DND-41 (cell line): ENCODE measurements around the gene RFX6.
A peak's percentile ranks its signal among the peaks of the same experiment; 100 is the strongest.

ENCODE experiments used
- ATAC-seq: fragments of 200-7000 bp; cut with Tn5 transposase; 3 replicates; pipeline ENCODE4 v1.9.1; 2021; ENCODE audit warnings: low read depth; ENCODE audit not compliant: insufficient read depth
- DNase-seq: peaks from one replicate; pipeline ENCODE4 v3.0.0-alpha.2; 2020
- H2AFZ ChIP-seq: 2 replicates; pipeline ENCODE4 v1.6.0; 2012; ENCODE audit warnings: low read depth, low read length
- H3K27ac ChIP-seq: 2 replicates; pipeline ENCODE4 v1.5.1; 2012; ENCODE audit warnings: low read length, inconsistent platforms
- H3K27me3 ChIP-seq: fragments of 200-600 bp; sonication (generic); 2 replicates; pipeline ENCODE4 v1.6.0; 2012; ENCODE audit warnings: low read length, mild to moderate bottlenecking, inconsistent platforms; ENCODE audit not compliant: insufficient read depth, poor library complexity
- H3K36me3 ChIP-seq: 2 replicates; pipeline ENCODE4 v1.5.1; 2012; ENCODE audit warnings: low read length, inconsistent platforms; ENCODE audit not compliant: insufficient read depth
- H3K4me1 ChIP-seq: 2 replicates; pipeline ENCODE4 v1.5.1; 2012; ENCODE audit warnings: mild to moderate bottlenecking, low read length; ENCODE audit not compliant: insufficient read depth
- H3K4me2 ChIP-seq: 2 replicates; pipeline ENCODE4 v1.6.0; 2012; ENCODE audit warnings: mild to moderate bottlenecking, moderate library complexity, low read length, inconsistent platforms; ENCODE audit not compliant: insufficient read depth
- H3K4me3 ChIP-seq, 2 experiments: fragments of 200-600 bp in 1 of 2; shearing (Covaris generic) in 1 of 2; 2 replicates each; pipeline ENCODE4 v1.5.1; 2012 to 2016; ENCODE audit warnings: inconsistent platforms in 2 of 2, low read length in 2 of 2, mild to moderate bottlenecking in 2 of 2, low read depth in 1 of 2, moderate library complexity in 1 of 2
- H3K79me2 ChIP-seq: 2 replicates; pipeline ENCODE4 v1.6.0; 2012; ENCODE audit warnings: low read length, inconsistent platforms; ENCODE audit not compliant: insufficient read depth
- H3K9ac ChIP-seq: 2 replicates; pipeline ENCODE4 v1.6.0; 2012; ENCODE audit warnings: low read depth, mild to moderate bottlenecking, inconsistent platforms, low read length, moderate library complexity
- H3K9me3 ChIP-seq: 2 replicates; pipeline ENCODE4 v1.5.1; 2012; ENCODE audit warnings: low read length, moderate library complexity, mild to moderate bottlenecking, inconsistent platforms; ENCODE audit not compliant: insufficient read depth, severe bottlenecking
- H4K20me1 ChIP-seq: 2 replicates; pipeline ENCODE4 v1.6.0; 2012; ENCODE audit warnings: low read length; ENCODE audit not compliant: insufficient read depth
- EZH2 ChIP-seq: IDR thresholded peaks from 3 replicates; pipeline ENCODE4 v1.6.1; 2012; ENCODE audit warnings: borderline replicate concordance, low read depth, mild to moderate bottlenecking, moderate library complexity, low read length, inconsistent platforms; ENCODE audit not compliant: severe bottlenecking
- TF ChIP-seq, protein P1 (sequence below): IDR thresholded peaks from 2 replicates; pipeline ENCODE4 v1.5.1; 2012; ENCODE audit warnings: borderline replicate concordance, low read length, moderate library complexity, mild to moderate bottlenecking; ENCODE audit not compliant: poor library complexity, severe bottlenecking; ENCODE audit errors: extremely low read depth

The RFX6 gene

DNA sequence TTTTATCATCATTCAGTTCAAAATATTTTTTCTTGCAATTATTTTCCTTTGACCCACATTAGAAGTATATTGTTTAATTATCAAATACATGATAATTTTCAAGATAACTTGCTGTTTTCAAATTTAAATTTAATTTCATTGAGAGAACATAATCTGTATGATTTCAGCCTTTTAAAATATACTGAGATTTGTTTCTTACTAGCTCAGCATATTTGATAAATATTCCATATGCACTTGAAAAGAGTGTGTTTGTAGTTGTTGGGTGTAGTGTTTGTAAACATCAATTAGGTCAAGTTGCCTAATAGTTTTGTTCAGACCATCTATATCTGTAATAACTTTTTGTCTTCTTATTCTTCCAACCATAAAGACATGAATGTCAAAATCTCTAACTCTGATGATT is 19.0 kb upstream of the RFX6 start:
- TF ChIP-seq EZH2, result no peak
- ATAC-seq (no peak), DNase-seq (no peak)
- H3K27me3 ChIP-seq, result no peaks in the 10 kb centered on the region
- no peaks in the 10 kb centered on the region for H4K20me1 ChIP-seq
- no peak overlapping the region for H3K27ac ChIP-seq
- no peaks in the 10 kb centered on the region for H3K79me2 ChIP-seq
- H2AFZ ChIP-seq, result no peak overlapping the region
- H3K4me3 ChIP-seq, result no peak overlapping the region
- H3K36me3 ChIP-seq, result no peaks in the 10 kb centered on the region
- H3K4me1 ChIP-seq, result no peaks in the 10 kb centered on the region
- H3K9ac ChIP-seq, result no peak overlapping the region
- peaks cover 6% of the 10 kb centered on the region for H3K9me3 ChIP-seq
- H3K4me2 ChIP-seq, result no peak overlapping the region

- no peaks in the 10 kb centered on the region for H3K4me1 ChIP-seq
- H4K20me1 ChIP-seq, result no peaks in the 10 kb centered on the region
- no peak overlapping the region for H3K4me3 ChIP-seq
- H3K9ac ChIP-seq, result no peak overlapping the region
- H3K36me3 ChIP-seq, result no peaks in the 10 kb centered on the region
- peaks cover 6% of the 10 kb centered on the region for H3K9me3 ChIP-seq
- no peak overlapping the region for H3K27ac ChIP-seq
- ATAC-seq (no peak), DNase-seq (no peak)
- no peaks in the 10 kb centered on the region for H3K79me2 ChIP-seq
- no peak overlapping the region for H2AFZ ChIP-seq
- H3K4me2 ChIP-seq, result no peak overlapping the region
- TF ChIP-seq, protein P1, sequence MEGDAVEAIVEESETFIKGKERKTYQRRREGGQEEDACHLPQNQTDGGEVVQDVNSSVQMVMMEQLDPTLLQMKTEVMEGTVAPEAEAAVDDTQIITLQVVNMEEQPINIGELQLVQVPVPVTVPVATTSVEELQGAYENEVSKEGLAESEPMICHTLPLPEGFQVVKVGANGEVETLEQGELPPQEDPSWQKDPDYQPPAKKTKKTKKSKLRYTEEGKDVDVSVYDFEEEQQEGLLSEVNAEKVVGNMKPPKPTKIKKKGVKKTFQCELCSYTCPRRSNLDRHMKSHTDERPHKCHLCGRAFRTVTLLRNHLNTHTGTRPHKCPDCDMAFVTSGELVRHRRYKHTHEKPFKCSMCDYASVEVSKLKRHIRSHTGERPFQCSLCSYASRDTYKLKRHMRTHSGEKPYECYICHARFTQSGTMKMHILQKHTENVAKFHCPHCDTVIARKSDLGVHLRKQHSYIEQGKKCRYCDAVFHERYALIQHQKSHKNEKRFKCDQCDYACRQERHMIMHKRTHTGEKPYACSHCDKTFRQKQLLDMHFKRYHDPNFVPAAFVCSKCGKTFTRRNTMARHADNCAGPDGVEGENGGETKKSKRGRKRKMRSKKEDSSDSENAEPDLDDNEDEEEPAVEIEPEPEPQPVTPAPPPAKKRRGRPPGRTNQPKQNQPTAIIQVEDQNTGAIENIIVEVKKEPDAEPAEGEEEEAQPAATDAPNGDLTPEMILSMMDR, result no peak
- no peak for TF ChIP-seq EZH2
- H3K27me3 ChIP-seq, result no peaks in the 10 kb centered on the region
These were observed 17.8 kb upstream of the RFX6 start for GRCh38 chr6:116859264-116859663.

DNA sequence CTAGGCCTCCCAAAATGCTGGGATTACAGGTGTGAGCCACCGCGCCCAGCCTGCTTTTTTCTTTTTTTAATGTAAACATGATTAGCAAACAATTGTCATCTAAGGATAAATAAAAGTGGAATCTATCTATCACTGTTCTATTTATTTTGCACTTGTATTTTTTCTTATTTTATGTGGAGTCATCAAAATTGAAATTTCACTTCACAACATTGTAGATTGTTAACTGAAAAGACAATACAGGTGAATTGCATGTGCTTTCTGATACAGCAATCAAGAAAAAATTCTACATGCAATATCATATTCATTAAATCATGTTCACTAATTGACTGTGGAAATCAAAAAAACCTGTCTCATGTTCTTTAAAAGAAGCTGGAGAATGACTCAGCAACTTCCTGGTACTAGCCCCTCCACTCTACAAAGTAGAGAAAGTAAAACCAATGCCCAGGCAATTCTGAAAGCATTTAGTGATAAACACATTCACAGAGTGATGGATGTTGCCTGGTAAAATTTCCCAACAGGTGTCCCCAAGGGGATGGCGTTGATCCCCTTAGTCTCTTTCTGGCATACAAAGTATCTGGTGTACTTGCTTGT is 10.7 kb upstream of the RFX6 start:
- Histone ChIP-seq H3K4me1 (no peaks in the 10 kb centered on the region), H4K20me1 (no peaks in the 10 kb centered on the region), H3K9me3 (no peaks in the 10 kb centered on the region), H3K4me2 (no peak overlapping the region), H3K27ac (no peak overlapping the region), H3K36me3 (no peaks in the 10 kb centered on the region), H3K4me3 (no peak overlapping the region), H3K27me3 (no peaks in the 10 kb centered on the region), H2AFZ (peak overlapping the region; percentile 22; the same call in 1 of the 2 replicates), H3K9ac (no peak overlapping the region), H3K79me2 (no peaks in the 10 kb centered on the region)
- TF ChIP-seq, protein P1, result no peak
- TF ChIP-seq EZH2, result no peak
- ATAC-seq (peak; percentile 29; the same call in 1 of the 3 replicates), DNase-seq (no peak)

DNA sequence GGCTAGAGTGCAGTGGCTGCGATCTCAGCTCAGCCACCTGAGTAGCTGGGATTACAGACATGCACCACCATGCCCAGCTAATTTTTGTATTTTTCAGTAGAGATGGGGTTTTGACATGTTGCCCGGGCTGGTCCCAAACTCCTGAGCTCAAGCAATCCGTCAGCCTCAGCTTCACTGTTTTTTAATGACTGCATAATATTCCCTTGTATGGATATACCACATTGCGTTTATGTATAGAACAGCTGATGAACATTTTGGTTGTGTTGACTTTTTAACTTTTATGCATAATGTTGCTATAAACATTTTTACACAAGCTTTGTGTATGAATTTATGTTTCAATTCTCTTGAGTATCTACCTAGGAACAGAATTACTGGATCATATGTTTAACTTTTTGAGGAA is 4.3 kb upstream of the RFX6 start:
- ATAC-seq, result no peak
- H4K20me1 ChIP-seq, result no peaks in the 10 kb centered on the region
- no peak overlapping the region for H3K9ac ChIP-seq

More for the DNA sequence above, 4.3 kb upstream of the RFX6 start:
- no peaks in the 10 kb centered on the region for H3K79me2 ChIP-seq
- H3K27ac ChIP-seq, result no peak overlapping the region
- no peaks in the 10 kb centered on the region for H3K27me3 ChIP-seq
- H3K4me1 ChIP-seq, result no peaks in the 10 kb centered on the region
- no peak overlapping the region for H3K4me3 ChIP-seq
- H3K9me3 ChIP-seq, result no peaks in the 10 kb centered on the region
- H3K36me3 ChIP-seq, result no peaks in the 10 kb centered on the region
- no peak for DNase-seq
- no peak overlapping the region for H2AFZ ChIP-seq
- TF ChIP-seq, protein P1, result no peak
- TF ChIP-seq EZH2, result no peak
- no peak overlapping the region for H3K4me2 ChIP-seq
